Activated CD8-positive, alpha-beta memory T cell treated with anti-CD3 and anti-CD28 coated beads for 36 hours (primary cell): ENCODE measurements around the gene JAM2. TPM values are rescaled to one million over a fixed set of nuclear protein-coding genes. Genes with fewer than 3 reads are reported as not detected.
"Not testable (repeated sequence)": the region's sequence is repeated elsewhere in the genome, so short reads cannot be mapped to it uniquely, and the experiment has no call there.

Experiments
- CTCF ChIA-PET: fragments of 350-600 bp; sonication (Branson Sonifier 250); formaldehyde crosslinking; loops from one replicate; lab custom pipeline; 2021; ENCODE audit warnings: antibody characterized with exemption; lab: Charles Lee
- POLR2A ChIA-PET: fragments of 350-600 bp; sonication (Branson Sonifier 250); formaldehyde crosslinking; loops from one replicate; lab custom pipeline; 2021; ENCODE audit warnings: antibody characterized with exemption; lab: Charles Lee
- total RNA-seq, 2 experiments: library from RNA; stranded (reverse); gene quantifications; one replicate each; pipeline ENCODE4 v1.2.3, GENCODE V29; 2021

Gene JAM2
- total RNA-seq, 2 experiments from 2014 or later = 1.3 TPM

- ChIA-PET CTCF (no interaction called here), POLR2A (no interaction called here)
These were observed 62.5 kb downstream of the JAM2 start for GRCh38 chr21:25701529-25701928.

DNA sequence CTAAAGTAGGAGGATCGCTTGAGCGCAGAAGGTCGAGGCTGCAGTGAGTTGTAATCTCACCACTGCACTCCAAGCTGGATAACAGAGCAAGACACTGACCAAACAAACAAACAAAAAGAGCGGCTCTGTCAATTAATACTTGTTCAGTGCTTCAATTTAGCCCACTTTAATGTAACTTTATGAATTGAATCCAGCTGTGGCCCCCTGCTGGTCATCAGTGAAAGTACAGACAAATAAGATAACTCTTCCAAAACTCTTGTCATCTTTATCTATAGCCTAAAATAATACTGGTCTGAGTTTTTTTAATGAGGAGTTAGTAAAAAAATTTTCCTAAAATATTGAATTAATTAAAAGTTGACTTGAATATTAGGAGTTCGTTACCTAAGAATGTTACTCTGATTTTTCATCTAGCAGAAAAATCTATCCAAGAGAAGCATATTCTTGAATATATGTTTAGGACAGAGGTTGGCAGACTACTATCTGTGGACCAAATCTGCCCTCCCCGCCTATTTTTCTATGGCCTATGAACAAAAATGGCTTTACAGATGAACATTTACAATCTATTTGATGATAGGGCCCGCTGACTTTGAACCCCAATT is 69.5 kb downstream of the JAM2 start:
- CTCF ChIA-PET = interaction anchor here (0.8 to 1.6 kb wide), 4 partner anchors 10 to 100 kb away, joined by 3 to 6 read pairs (median 3); partner anchors contain the start of genes ATP5PF and GABPA
- POLR2A ChIA-PET = no interaction called here

GRCh38 chr21:25709684-25710265 is 70.7 kb downstream of the JAM2 start:
- CTCF ChIA-PET = no interaction called here
- POLR2A ChIA-PET = no interaction called here

GRCh38 chr21:25710550-25710949 is 71.5 kb downstream of the JAM2 start:
- ChIA-PET CTCF (no interaction called here), POLR2A (no interaction called here)

GRCh38 chr21:25714066-25714465 is 75.0 kb downstream of the JAM2 start:
- CTCF ChIA-PET = interaction anchor here (1.2 to 2.3 kb wide), 2 partner anchors 8 to 106 kb away, joined by 3 to 11 read pairs; no protein-coding TSS in a partner anchor
- POLR2A ChIA-PET = not testable (repeated sequence)

- CTCF ChIA-PET = interaction anchor here (1.8 kb wide), 1 partner anchor 109 kb away, joined by 7 read pairs; no protein-coding TSS in a partner anchor
- POLR2A ChIA-PET = no interaction called here
These were observed 78.6 kb downstream of the JAM2 start for GRCh38 chr21:25717491-25718147.

GRCh38 chr21:25721987-25722386 is 82.9 kb downstream of the JAM2 start:
- CTCF ChIA-PET = interaction anchor here (0.9 to 1.3 kb wide), 3 partner anchors 8 to 114 kb away, joined by 3 to 7 read pairs (median 3); no protein-coding TSS in a partner anchor
- POLR2A ChIA-PET = no interaction called here

GRCh38 chr21:25722631-25723030 is 83.6 kb downstream of the JAM2 start:
- POLR2A ChIA-PET = no interaction called here

GRCh38 chr21:25732091-25732760 is 93.2 kb downstream of the JAM2 start:
- CTCF ChIA-PET = interaction anchor here (0.7 to 1.1 kb wide), 3 partner anchors 124 to 584 kb away, joined by 3 to 4 read pairs (median 3); no protein-coding TSS in a partner anchor

More at GRCh38 chr21:25722631-25723030, 83.6 kb downstream of the JAM2 start:
- CTCF ChIA-PET = interaction anchor here (1.1 to 1.3 kb wide), 2 partner anchors 9 to 114 kb away, joined by 3 to 7 read pairs; no protein-coding TSS in a partner anchor

DNA sequence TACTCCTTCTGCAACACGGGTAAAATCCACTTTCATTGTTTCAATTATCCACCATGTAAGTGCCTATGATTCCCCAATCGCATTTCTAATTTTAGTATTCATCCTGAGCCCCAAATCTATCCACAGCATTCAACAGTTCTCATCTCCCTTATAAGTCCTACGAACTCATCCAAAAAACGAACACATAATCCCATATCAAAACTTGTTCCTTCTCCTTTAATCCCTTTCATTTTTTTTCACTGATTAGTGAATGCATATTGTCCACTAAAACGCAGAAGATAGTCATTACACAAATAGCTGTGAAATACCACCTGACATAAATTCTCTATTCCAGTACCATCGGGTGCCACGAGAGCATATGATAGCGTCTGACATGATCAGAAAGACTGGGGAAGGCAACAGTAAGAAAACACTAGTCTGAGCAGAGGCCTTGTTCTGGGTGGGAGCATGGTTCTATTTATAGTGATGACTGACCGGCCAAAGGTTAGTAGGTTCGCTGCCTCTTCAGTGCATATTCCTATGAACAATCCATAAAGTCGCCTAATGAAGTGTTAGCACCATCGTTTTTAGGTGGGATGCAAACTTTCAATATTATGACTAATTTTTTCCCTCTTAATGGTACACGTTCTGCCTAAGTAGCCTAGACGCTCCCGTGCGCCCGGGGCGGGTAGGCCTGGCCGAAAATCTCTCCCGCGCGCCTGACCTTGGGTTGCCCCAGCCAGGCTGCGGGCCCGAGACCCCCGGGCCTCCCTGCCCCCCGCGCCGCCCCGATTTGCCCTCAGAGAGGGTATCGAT is 95.0 kb downstream of the JAM2 start:
- ChIA-PET POLR2A (interaction anchor here (0.7 to 1.1 kb wide), 3 partner anchors 11 to 127 kb away, joined by 3 to 6 read pairs (median 3); no protein-coding TSS in a partner anchor), CTCF (interaction anchor here (0.6 to 1.5 kb wide), 5 partner anchors 9 to 247 kb away, joined by 3 read pairs; no protein-coding TSS in a partner anchor)

More at GRCh38 chr21:25732091-25732760, 93.2 kb downstream of the JAM2 start:
- POLR2A ChIA-PET = no interaction called here

DNA sequence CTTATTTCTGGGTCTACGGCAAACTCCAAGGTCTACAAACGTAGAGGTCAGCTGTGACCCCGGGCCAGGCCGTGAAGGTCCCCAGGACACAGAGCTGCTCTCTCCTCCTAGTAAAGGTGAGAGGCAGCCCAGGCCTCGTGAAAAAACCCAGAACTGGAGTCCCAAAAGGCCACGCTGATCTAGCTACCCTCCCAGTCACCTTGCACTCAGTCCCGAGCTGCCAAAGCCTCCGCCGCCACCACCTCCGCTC is 95.5 kb downstream of the JAM2 start:
- ChIA-PET CTCF (interaction anchor here (0.9 to 1.5 kb wide), 5 partner anchors 9 to 130 kb away, joined by 3 to 4 read pairs (median 3); no protein-coding TSS in a partner anchor), POLR2A (interaction anchor here (0.6 to 1.1 kb wide), 4 partner anchors 10 to 129 kb away, joined by 3 to 6 read pairs (median 3); no protein-coding TSS in a partner anchor)

GRCh38 chr21:25734904-25735645 is 96.0 kb downstream of the JAM2 start, which contains the start of the genes ATP5PF and GABPA:
Gene ATP5PF, minus strand, starts transcription at chr21:25734904. Its CDS starts 5,110 bp downstream, at chr21:25729794.
Gene GABPA, plus strand, starts transcription at chr21:25734972. Its CDS starts 6,627 bp downstream, at chr21:25741599.
- ChIA-PET CTCF (interaction anchor here (0.9 to 1.5 kb wide), 5 partner anchors 8 to 129 kb away, joined by 3 to 4 read pairs (median 3); no protein-coding TSS in a partner anchor), POLR2A (interaction anchor here (0.6 to 1.1 kb wide), 4 partner anchors 9 to 129 kb away, joined by 3 to 6 read pairs (median 3); no protein-coding TSS in a partner anchor)

DNA sequence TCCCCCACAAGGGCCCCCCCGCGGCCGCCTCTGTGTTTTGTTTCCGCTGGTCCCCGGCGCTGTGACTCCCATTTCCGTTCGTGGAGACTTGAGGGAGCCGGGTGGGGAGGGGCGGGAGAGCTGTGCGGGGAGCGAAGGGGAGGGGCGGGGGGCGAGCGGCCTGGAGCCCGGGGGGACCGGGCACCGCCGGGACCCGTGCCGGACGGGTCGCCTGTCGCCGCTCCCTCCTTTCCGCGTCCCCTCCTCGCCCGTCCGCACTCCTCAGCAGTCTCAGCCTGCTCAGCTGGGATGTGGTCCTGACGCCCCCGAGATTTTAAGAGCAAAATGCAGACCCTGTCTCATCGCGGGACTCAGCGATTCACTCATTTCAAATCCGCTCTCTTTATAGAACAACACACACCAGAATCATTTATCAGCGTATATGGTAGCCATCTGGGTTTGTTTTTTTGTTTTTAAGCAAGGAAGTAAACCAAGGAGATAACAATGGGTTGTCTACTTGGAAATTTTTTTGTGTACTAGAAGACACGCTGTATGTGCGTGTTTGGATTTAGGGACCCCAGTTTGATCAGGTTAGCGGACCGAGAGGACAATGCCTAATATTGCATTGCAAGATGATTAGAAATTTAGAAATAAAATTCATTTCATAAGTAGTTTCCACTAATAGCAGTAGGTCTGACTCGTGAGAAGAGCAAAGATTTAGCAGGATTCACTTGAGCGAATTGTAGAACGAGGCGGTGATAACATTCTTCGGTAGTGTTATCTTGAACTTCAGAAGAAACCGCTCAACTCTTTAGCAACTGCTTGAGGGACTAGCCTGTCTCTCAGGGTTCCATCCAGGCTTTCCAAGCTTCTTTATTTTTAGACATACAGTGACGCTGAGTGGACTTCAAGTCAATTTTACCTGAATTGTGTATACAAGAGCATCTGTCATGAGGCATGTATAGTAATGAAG is 96.9 kb downstream of the JAM2 start:
- ChIA-PET CTCF (interaction anchor here (0.9 to 1.5 kb wide), 5 partner anchors 8 to 128 kb away, joined by 3 to 8 read pairs (median 3); no protein-coding TSS in a partner anchor), POLR2A (no interaction called here)

DNA sequence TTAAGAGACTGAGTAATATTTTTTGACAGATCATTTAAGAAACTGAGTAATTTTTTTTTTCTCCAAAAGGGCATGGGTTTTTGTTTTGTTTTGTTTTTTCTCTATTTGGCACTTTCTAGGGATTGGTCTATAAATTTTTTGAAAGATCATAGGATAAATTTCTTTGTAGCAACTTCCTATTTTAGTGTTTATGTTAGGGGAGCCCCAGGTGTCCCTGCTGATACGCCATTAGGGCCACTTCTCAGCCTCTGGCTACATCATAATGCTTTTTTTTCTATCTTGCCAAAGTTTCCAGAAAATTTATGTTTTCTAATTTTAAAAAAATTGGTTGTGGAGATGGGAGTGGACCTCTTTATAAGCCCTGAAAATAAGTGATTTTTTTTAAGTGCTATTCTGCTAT is 98.4 kb downstream of the JAM2 start:
- ChIA-PET CTCF (interaction anchor here (1.5 kb wide), 1 partner anchor 129 kb away, joined by 8 read pairs; no protein-coding TSS in a partner anchor), POLR2A (no interaction called here)

GRCh38 chr21:25742900-25743299 is 103.8 kb downstream of the JAM2 start:
- ChIA-PET CTCF (interaction anchor here (1.1 kb wide), 1 partner anchor 8 kb away, joined by 3 read pairs; the partner anchor contains the start of genes ATP5PF and GABPA), POLR2A (no interaction called here)

DNA sequence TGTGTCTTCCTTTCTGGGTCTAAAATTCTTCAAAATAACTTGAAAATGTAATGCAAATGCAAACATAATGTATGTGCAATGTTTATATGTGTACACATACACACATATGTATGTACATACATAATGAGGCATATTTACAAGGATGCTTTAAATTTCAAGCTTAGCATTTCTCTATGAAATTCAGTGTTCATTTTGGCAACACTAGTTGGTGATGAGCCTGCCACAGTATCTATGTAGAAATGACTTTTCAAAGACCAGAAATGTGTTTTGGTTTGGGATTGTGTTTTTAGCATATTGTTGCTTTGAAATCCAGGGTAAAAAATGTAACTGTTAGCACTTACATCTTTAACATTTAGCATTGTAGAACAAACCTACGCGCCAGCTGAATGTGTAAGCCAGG is 105.8 kb downstream of the JAM2 start:
- ChIA-PET POLR2A (interaction anchor here (0.9 kb wide), 1 partner anchor 10 kb away, joined by 3 read pairs; the partner anchor contains the start of genes ATP5PF and GABPA), CTCF (interaction anchor here (1.3 kb wide), 1 partner anchor 137 kb away, joined by 7 read pairs; no protein-coding TSS in a partner anchor)
